Tibial artery (tissue), 4 donors: Measurements from ENCODE around the gene KASH5.

Experiments
- DNase-seq, 2 donors: peaks; one replicate each; pipeline ENCODE4 v3.0.0-alpha.2; 2019
- H3K27ac ChIP-seq, 2 donors: fragments of 200-600 bp; sonication (generic) in 1 of 2; 1 replicate in 1 of 2; 2 replicates in 1 of 2; pipeline ENCODE4 v1.5.1; 2018 to 2019; ENCODE audit warnings: mild to moderate bottlenecking in 1 of 2
- H3K27me3 ChIP-seq, 2 donors: fragments of 200-600 bp; sonication (generic) in 1 of 2; one replicate each; pipeline versions ENCODE4 v1.5.1 to v1.6.0; 2016 to 2019
- H3K36me3 ChIP-seq, 3 donors: fragments of 200-600 bp; sonication (generic) in 2 of 3; one replicate each; pipeline ENCODE4 v1.5.1; 2016 to 2019; ENCODE audit warnings: mild to moderate bottlenecking in 2 of 3
- H3K4me1 ChIP-seq, 4 donors: fragments of 200-600 bp; sonication (generic) in 2 of 4; 1 replicate in 3 of 4; 2 replicates in 1 of 4; pipeline ENCODE4 v1.5.1; 2016 to 2019
- H3K4me3 ChIP-seq, 2 donors: fragments of 200-600 bp; sonication (generic) in 1 of 2; 1 replicate in 1 of 2; 2 replicates in 1 of 2; pipeline ENCODE4 v1.5.1; 2018 to 2019; ENCODE audit warnings: mild to moderate bottlenecking in 2 of 2
- H3K9me3 ChIP-seq, 3 donors: fragments of 200-600 bp; sonication (generic) in 1 of 3; one replicate each; pipeline ENCODE4 v1.5.1; 2016 to 2019
- CTCF ChIP-seq, 2 experiments: fragments of 200-600 bp in 1 of 2; fragments of 450-650 bp in 1 of 2; IDR thresholded peaks; one replicate each; pipeline ENCODE4 v1.5.1; 2017 to 2019; ENCODE audit warnings: antibody characterized with exemption in 2 of 2, mild to moderate bottlenecking in 1 of 2, moderate library complexity in 1 of 2
- intact Hi-C: fragments of 100-400 bp; cut with DNase I; formaldehyde crosslinking; loops from one replicate; pipeline ENCODE4 v1.15.0; 2023; ENCODE audit warnings: low total_unique reads

KASH5 gene

GRCh38 chr19:49395581-49396407, 7.7 kb downstream of the KASH5 start:
- intact Hi-C loops: loop anchor here (5.0 kb wide), 1 partner anchor 37 kb away; no protein-coding TSS in a partner anchor
- TF ChIP-seq CTCF (IDR thresholded peaks at IDR 0.05): no peak
- Histone ChIP-seq H3K27me3 (peaks cover 0 to 45% of the 10 kb centered on the region in 2 donors), H3K9me3 (no peaks in the 10 kb centered on the region), H3K36me3 (no peaks in the 10 kb centered on the region), H3K4me3 (no peak overlapping the region), H3K4me1 (no peaks in the 10 kb centered on the region), H3K27ac (no peak overlapping the region)
- no peak for DNase-seq

- intact Hi-C loops: loop anchor here (5.0 kb wide), 1 partner anchor 35 kb away; no protein-coding TSS in a partner anchor
- H3K36me3 ChIP-seq: no peaks in the 10 kb centered on the region
- H3K27ac ChIP-seq: no peak overlapping the region
- no peaks in the 10 kb centered on the region for H3K4me1 ChIP-seq
- no peak for TF ChIP-seq CTCF (IDR thresholded peaks at IDR 0.05)
- no peaks in the 10 kb centered on the region for H3K9me3 ChIP-seq
- H3K27me3 ChIP-seq: peaks cover 0 to 45% of the 10 kb centered on the region in 2 donors
- H3K4me3 ChIP-seq: no peak overlapping the region
- no peak for DNase-seq
Measured at GRCh38 chr19:49396738-49397505, 8.9 kb downstream of the KASH5 start.

- H3K4me1 ChIP-seq: no peaks in the 10 kb centered on the region
- H3K9me3 ChIP-seq: no peaks in the 10 kb centered on the region
- H3K27me3 ChIP-seq: peaks cover 0 to 52% of the 10 kb centered on the region in 2 donors
- intact Hi-C loops: loop anchor here (5.0 kb wide), 1 partner anchor 34 kb away; no protein-coding TSS in a partner anchor
- no peak for DNase-seq
- no peaks in the 10 kb centered on the region for H3K36me3 ChIP-seq
- no peak overlapping the region for H3K27ac ChIP-seq
- H3K4me3 ChIP-seq: no peak overlapping the region
- no peak for TF ChIP-seq CTCF (IDR thresholded peaks at IDR 0.05)
Measured at GRCh38 chr19:49398001-49398615, 10.1 kb downstream of the KASH5 start.

GRCh38 chr19:49398931-49399330, 10.9 kb downstream of the KASH5 start:
- no peak overlapping the region for H3K27ac ChIP-seq
- H3K9me3 ChIP-seq: no peaks in the 10 kb centered on the region
- DNase-seq: no peak
- H3K27me3 ChIP-seq: peaks cover 0 to 46% of the 10 kb centered on the region in 2 donors
- H3K36me3 ChIP-seq: no peaks in the 10 kb centered on the region
- no peaks in the 10 kb centered on the region for H3K4me1 ChIP-seq
- TF ChIP-seq CTCF (IDR thresholded peaks at IDR 0.05): no peak
- intact Hi-C loops: loop anchor here (5.0 kb wide), 1 partner anchor 33 kb away; no protein-coding TSS in a partner anchor
- H3K4me3 ChIP-seq: no peak overlapping the region

- no peak for DNase-seq
- Histone ChIP-seq H3K9me3 (no peaks in the 10 kb centered on the region), H3K4me3 (no peak overlapping the region), H3K36me3 (no peaks in the 10 kb centered on the region), H3K27ac (no peak overlapping the region), H3K27me3 (peaks cover 0 to 35% of the 10 kb centered on the region in 2 donors), H3K4me1 (no peaks in the 10 kb centered on the region)
- no peak for TF ChIP-seq CTCF (IDR thresholded peaks at IDR 0.05)
- intact Hi-C loops: no loop called here
Measured at GRCh38 chr19:49400029-49400428, 12.0 kb downstream of the KASH5 start.
